GM18909 (cell line): ENCODE measurements around the gene SLC2A13.
A peak's percentile ranks its signal among the peaks of the same experiment; 100 is the strongest.

Experiments used
- ATAC-seq: cut with Tn5 transposase; IDR thresholded peaks from one replicate; pipeline ENCODE4 v1.9.1; 2021; ENCODE audit warnings: mild to moderate bottlenecking; ENCODE audit not compliant: unreplicated experiment, poor library complexity

The SLC2A13 gene

GRCh38 chr12:40105515-40106201, at the start of gene SLC2A13:
Gene SLC2A13, minus strand, starts transcription at chr12:40106081. Its CDS starts 273 bp downstream, at chr12:40105808.
- peak; percentile 88 for ATAC-seq

DNA sequence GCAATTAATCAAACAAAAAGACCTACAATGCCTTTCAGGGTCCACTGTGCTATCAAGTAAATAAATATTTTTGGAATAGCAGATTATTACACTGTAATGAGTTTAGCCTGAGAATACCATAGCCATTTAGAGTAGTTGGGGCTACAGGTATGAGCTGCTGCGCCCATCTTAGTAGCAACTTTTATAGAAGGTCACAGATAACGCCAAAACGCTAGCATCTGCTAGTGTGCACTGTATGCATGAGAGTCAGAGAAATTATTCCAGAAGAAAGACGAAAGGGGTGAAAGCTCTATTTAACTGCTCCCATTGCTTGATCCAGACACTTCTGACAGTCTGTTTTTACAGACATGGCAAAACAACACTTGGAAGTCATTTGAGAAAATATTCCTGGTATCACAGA, 48.5 kb upstream of the SLC2A13 start:
- ATAC-seq: no peak

DNA sequence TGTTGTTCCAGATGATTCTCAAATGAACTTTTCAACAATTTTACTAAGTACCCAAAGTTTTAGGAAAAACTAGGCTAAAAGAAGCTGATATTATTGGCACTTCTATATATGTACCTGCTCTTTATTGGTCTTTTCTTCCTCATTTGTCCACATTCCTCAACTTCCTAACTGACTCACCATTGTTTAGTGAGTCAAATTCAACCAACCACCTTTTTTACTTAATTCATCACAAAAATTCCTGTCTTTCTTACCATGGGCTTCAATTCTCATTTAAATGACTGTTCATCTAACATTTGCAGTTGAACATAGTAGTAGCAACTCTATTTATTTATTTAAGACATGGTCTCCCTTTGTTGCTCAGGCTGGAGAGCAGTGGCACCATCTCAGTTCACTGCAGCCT, 47.6 kb upstream of the SLC2A13 start:
- ATAC-seq: no peak

- no peak for ATAC-seq
Measured at GRCh38 chr12:40152783-40153383, 47.0 kb upstream of the SLC2A13 start.

DNA sequence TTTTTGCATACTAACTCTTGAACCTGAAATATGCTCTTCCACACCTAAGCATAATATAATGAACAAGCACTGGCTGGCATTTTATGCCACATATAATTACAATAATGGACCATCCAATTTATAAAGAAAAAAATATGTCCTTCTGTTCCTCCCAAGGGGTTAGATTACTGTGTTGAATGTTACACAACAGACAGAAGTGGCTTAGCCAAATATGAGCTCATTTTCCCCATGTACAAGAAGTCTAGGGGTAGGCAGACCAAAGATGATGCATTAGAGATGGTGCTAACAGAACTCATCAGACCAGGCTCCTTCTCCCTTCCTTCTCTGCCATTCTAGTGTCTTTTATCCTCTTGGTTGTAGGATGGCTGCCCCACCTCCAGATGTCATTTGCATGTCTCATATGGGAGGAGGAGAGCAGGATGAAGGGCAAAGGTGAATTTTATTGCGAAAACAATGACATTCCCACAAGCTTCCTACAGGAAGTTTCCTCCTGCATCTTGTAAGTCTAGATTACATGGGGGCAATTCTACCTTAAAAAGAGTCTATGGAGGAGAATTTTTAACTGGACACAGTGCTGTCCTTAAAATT, 43.9 kb upstream of the SLC2A13 start:
- ATAC-seq: no peak

- no peak for ATAC-seq
Measured at GRCh38 chr12:40146800-40147797, 41.2 kb upstream of the SLC2A13 start.

GRCh38 chr12:40145896-40146295, 40.0 kb upstream of the SLC2A13 start:
- no peak for ATAC-seq

DNA sequence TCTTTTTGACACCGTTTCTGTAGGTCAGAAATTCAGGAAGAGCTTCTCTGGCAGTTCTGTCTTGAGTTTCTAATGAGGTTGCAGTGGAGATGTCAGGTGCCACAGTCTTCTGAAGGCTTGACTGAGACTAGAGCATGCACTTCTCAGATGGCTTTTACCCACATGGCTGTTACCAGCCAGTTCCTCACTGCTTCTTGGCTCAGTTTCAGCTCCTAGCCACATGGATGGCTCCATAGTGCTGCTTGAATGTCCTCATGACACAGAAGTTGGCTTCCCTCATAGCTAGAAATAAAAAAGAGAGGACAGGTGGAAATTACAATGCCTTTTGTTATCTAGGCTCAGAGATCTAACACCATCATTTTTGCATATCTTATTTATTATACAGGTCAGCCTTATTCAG, 38.1 kb upstream of the SLC2A13 start:
- ATAC-seq: no peak

DNA sequence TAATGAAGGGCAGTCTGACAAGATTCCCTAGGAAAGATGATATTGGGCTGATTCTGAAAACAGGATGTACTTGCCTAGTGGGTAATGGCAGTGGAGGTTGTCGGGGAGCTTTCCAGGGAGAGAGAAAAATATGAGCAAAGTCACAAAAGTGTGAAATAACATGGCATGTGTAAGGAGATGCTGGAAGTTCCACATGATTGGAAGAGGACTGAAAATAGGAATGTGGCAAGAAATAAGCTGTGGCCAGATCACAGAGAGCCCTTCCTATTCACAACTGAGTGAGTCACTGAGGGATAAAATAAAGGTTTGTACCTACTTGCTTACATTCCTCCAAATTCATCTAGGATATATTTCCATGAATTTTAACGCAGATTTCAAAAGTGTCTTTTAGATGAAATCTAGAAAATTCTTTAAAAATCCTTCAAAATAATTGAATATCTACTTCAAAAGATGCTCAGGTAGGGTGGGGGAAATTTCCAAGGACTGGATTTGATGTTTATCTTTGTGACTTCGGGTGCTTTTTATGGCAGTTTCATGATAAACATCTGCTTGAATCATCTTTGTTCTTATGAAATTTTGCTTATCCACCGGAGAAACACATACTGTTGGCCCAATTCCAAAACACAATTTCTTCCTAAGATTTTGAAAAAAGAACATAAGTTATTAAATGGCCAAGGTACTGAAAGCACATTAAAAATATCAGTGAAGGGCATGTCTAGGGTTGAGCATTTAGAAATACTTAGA, 36.3 kb upstream of the SLC2A13 start:
- no peak for ATAC-seq

GRCh38 chr12:40138526-40138925, 32.6 kb upstream of the SLC2A13 start:
- no peak for ATAC-seq

- ATAC-seq: peak; percentile 87
Measured at GRCh38 chr12:40137252-40137651, 31.4 kb upstream of the SLC2A13 start.

DNA sequence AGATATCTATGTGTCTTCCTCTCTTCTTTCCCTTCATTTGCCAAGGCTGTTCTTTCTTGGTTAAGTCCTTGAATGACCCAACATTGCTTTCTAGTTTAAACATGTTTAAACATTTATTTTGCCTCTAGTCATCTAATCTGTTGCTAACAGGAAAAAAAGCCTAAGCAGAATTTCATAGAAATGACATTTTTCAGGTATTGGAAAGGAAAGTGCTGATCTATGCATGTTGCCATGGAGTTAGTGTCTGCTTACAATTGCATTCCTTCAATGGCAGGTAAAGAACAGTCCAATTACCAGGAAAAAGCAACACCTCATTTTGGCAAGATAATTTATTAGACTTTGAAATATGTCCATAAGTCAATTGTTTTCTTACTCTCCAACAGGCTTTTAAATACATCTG, 21.5 kb upstream of the SLC2A13 start:
- no peak for ATAC-seq

- no peak for ATAC-seq
Measured at GRCh38 chr12:40123496-40123895, 17.6 kb upstream of the SLC2A13 start.

GRCh38 chr12:40122842-40123241, 17.0 kb upstream of the SLC2A13 start:
- ATAC-seq: no peak

DNA sequence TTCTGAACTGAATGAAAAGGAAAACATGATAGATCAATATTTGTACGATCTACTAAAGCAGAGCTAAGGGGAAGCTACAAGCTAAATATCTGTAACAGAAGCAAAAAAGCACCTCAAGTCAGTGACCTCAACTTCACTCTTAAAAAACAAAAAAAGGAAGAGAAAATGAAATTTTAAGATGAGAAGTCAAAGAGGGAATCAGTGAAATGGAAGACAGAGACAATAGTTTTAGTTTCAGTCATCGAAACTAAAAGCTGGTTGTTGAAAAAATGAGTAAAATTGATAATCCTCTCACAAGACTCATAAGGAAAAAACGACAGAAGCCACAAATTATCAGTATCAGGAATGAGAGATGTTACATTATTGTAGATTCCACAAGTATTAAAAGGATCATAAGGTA, 11.9 kb upstream of the SLC2A13 start:
- peak; percentile 87 for ATAC-seq

DNA sequence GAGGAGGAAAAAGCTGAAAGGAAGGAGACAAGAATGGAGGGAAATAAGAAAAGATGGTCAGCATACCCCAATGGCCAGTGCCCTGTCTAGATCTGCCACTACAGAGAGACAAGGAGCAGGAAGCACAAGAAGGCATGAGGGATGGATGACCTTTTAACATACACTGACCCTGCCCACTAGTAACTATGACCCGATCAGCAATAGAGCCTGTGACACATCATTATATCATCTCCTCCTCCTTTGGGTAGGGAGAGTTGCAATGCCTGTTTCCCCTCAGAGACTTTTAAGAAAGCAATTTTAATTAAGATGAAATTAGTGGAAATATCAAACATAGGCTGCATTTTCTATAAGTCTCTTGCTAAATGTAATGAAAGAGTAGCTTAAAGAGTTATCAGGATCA, 4.7 kb upstream of the SLC2A13 start:
- no peak for ATAC-seq

GRCh38 chr12:40107803-40108620, 2.1 kb upstream of the SLC2A13 start:
- no peak for ATAC-seq

GRCh38 chr12:40107098-40107802, 1.4 kb upstream of the SLC2A13 start:
- peak; percentile 42 for ATAC-seq

GRCh38 chr12:40106655-40107054, 774 bp upstream of the SLC2A13 start:
- ATAC-seq: no peak
